ENCODE measurements around the gene IER5L.

IER5L gene

DNA sequence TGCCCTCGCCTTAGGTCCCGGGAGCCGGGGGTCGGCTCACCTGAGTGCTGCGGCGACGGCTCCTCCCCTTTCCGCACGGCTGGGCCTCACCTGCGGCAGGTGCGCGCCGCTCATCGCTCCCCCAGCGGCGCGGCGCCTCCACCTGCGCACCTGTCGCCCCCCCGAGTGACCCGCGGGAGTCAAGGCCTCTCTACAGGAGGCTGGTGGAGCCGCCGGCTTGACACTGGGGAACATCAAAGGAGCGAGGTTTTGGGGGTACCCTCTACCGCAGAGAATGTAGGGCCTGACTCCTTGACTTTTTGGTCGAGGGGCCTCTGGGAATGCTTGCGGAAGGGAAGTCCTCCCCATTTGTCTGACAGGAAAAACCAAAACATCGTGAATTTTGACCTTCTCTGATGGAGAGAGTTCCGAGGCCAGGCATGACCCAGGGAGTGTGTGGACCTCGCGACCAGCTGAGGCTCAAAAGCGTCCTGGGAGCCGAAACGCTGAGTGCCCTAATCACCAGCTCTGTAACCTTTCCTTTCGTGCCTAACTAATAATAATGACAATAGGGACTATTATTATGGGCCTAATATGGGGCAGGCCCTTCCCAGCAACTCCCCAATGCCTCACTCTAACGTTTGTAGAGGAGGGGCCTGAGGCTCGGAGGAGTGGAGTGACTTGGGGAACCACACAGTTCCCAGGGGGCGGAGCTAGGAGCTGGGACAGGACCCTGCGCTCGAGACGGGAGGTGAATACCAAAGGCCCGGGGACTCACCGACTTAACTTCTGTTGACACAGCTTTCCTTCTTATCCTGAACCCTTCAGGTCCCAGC is 714 bp upstream of the IER5L start:
- DNase-seq = no peak

- no peak for DNase-seq
Measured at GRCh38 chr9:129177443-129177790, 644 bp downstream of the IER5L start.

- no peak for DNase-seq
Measured at GRCh38 chr9:129176701-129177442, 1.2 kb downstream of the IER5L start.

DNA sequence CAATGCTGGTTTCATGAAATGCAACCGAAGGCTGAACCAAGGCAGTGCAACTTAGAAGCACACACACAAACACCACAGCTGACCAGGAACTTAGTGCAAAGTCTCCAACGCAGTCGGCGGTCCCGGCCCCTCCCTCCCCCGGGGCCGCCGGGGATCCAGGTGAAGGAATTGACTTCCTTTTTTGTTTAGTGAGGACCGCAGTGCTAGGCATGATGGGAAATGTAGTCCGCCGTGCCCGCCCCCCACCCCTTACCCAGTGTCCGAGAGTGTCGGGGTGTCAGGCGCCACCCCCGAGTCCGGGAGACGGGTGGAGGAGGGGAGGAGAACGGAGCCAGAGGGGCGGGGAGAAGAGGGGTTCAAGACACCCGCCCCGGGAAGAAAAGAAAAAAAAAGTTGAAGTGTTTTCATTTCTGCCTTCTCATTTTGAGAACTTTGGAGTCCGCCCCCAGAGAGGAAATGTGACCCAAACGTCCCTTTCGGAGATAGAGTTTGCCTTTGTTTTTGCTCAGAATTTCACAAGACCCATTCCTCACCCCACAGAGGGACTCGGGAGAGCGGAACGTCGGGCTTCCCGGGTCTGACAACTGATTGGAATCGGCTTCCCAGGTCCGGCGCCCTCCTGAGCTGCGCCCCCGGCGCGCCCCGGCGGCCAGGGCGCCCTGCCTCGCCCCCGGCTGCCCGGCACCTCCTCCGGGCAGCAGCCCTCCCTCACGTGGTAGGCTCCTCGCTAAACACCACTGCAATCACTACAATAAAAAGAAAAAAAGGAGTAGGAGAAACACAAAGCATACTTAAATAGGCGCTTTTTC is 2.0 kb downstream of the IER5L start:
- DNase-seq = peak; percentile 92

DNA sequence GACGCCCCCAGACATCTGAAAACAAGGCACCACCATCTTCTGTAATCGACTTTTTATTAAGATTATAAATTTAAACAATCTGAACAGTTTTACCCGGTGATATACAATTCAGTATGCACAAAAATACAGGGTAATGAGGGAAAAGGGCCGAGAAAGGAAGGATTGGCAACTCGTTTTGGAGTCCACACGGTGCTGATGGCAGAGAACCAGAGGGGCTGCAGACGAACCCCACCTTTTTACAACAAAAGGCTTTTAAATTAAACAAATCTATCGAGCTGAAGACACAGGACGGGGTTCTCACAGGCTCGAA is 2.6 kb downstream of the IER5L start:
- no peak for DNase-seq

GRCh38 chr9:129174724-129175514 is 3.1 kb downstream of the IER5L start:
- DNase-seq = peak; percentile 32

DNA sequence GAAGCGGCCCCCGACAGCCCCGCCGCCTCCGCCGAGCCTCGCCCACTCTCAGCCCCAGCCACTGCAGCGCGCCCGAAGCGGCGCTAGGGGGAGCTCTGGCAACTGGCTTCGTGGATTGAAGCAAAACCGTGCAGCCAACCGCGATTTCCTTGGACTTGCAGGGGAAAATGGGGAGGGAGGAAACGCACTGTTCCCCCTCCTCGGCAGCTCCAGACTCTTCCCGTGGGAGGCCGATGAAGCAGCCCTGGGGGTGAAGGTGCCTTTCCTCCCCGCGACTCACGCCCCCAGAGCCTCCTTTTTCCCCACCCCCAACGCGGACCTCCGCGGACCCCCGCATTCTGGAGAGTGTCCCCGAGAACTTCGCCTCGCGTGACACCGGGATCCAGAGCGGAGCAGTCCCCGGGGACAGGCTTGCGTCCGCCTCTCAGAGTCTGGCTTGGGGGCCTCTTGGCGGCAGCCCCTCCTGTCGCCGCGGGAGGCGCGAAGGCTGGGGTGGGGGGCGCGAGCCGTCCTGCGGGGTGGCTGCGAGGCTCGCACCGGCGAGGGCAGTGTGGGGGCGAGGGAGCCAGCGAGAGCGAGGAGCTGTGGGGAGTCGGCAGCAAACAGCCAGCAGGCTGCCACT is 3.8 kb downstream of the IER5L start:
- peak; percentile 65 for DNase-seq

GRCh38 chr9:129173296-129174101 is 4.6 kb downstream of the IER5L start:
- no peak for DNase-seq

DNA sequence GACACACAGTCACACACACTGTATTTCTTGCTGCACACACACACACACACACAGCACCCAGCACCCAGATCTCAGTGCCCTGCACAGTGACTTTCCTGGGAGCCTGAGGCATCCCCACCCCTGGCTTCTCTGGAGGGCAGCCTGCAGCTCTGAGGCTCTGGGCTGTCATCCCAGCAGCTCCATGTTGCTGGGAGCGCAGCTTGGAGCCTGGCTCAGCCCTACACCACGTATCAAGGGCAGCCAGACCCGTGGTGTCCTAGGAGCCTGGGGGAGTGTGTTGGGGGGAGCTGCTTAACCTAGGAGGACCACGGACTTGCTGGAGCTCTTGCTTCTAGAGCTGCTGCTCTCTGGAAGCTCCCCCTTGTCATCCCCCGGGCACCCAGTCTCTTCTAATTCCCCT is 5.2 kb downstream of the IER5L start:
- DNase-seq = no peak

GRCh38 chr9:129171993-129172751 is 5.9 kb downstream of the IER5L start:
- no peak for DNase-seq

- DNase-seq = peak; percentile 21
Measured at GRCh38 chr9:129170229-129170628, 7.8 kb downstream of the IER5L start.

GRCh38 chr9:129166623-129167557 is 11.2 kb downstream of the IER5L start:
- DNase-seq = peak; percentile 70

- DNase-seq = no peak
Measured at GRCh38 chr9:129165198-129165597, 12.9 kb downstream of the IER5L start.

DNA sequence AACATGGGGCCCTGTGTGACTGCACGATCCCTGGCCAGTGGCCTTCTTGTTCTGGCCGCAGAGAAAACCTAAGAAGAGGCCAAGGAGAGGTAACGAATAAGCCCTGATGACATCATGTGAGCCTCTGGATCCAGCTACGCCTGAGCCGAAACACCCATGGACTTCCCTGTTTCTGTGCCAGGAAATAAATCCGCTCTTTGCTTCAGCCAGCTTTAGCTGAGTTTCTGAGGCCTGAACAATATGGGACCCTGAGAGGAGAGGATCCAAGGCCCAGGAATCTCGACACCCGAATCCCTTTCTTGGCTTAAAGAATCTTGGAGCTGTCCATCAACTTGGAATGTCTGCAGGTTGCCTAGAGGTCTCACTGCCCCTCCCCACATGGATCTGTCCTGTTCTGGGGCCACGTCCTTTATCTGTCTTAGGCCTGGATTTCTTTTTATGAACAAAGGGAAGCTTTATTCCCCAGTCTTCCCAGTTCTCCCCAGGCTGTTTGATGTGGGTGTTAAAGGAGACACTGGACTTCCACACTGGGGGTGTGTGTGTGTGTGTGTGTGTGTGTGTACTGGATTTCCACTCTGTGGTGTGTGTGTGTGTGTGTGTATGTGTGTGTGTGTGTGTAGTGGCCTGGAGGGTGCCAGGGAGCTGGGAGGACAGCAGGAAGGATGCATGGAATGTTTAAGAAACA is 13.7 kb downstream of the IER5L start:
- DNase-seq = peak; percentile 11

GRCh38 chr9:129163753-129164152 is 14.3 kb downstream of the IER5L start:
- no peak for DNase-seq

GRCh38 chr9:129163198-129163670 is 14.8 kb downstream of the IER5L start:
- DNase-seq = peak; percentile 41

GRCh38 chr9:129162497-129163197 is 15.4 kb downstream of the IER5L start:
- DNase-seq = no peak

- no peak for DNase-seq
Measured at GRCh38 chr9:129161534-129161837, 16.6 kb downstream of the IER5L start.

Data from MV-4-11 (cell line).